OCI-LY7 (cell line): ENCODE results near the gene RMND5A. TPM values are rescaled to one million over a fixed set of nuclear protein-coding genes. Genes with fewer than 3 reads are reported as not detected.
"Not testable (repeated sequence)": the region's sequence is repeated elsewhere in the genome, so short reads cannot be mapped to it uniquely, and the experiment has no call there.

Source experiments
- Bru-seq: library from RNA; stranded (reverse); fragments of 400-500 nt; gene quantifications from one replicate; lab custom pipeline; 2021; lab: Mats Ljungman, UMichigan
- BruChase-seq, 2 experiments: library from RNA; stranded (reverse); fragments of 400-500 nt; gene quantifications; one replicate each; lab custom pipeline; 2021; lab: Mats Ljungman, UMichigan
- BruUV-seq: library from RNA; stranded (reverse); fragments of 400-500 nt; replicated peaks from 2 replicates; lab custom pipeline; 2021; lab: Mats Ljungman, UMichigan
- CTCF ChIA-PET: fragments of 300-600 bp; sonication (Branson Sonifier 250); formaldehyde crosslinking; loops from one replicate; lab custom pipeline; 2022; ENCODE audit warnings: antibody characterized with exemption; ENCODE audit not compliant: unreplicated experiment; lab: Charles Lee
- POLR2A ChIA-PET: fragments of 300-600 bp; sonication (Branson Sonifier 250); formaldehyde crosslinking; loops from one replicate; lab custom pipeline; 2022; ENCODE audit warnings: antibody characterized with exemption; lab: Charles Lee
- DNase-seq: peaks from one replicate; pipeline ENCODE4 v3.0.0-alpha.2; 2015; ENCODE audit warnings: low spot score
- H2AFZ ChIP-seq: fragments of 200-600 bp; sonication (generic), shearing (Covaris generic); 2 replicates; pipeline ENCODE4 v1.6.1; 2014; ENCODE audit warnings: mild to moderate bottlenecking, antibody characterized with exemption, low read length, moderate library complexity
- H3K27ac ChIP-seq: fragments of 200-600 bp; sonication (generic); 2 replicates; pipeline ENCODE4 v1.5.1; 2014; ENCODE audit warnings: mixed run types, low read depth, mild to moderate bottlenecking, moderate library complexity, low read length, inconsistent platforms; ENCODE audit not compliant: poor library complexity, severe bottlenecking
- H3K36me3 ChIP-seq: fragments of 200-600 bp; sonication (generic); 2 replicates; pipeline ENCODE4 v1.6.1; 2014; ENCODE audit warnings: mild to moderate bottlenecking, antibody characterized with exemption, low read length, moderate library complexity, mixed read lengths; ENCODE audit not compliant: insufficient read depth
- H3K4me1 ChIP-seq: fragments of 200-600 bp; sonication (generic); 2 replicates; pipeline ENCODE4 v1.5.1; 2014; ENCODE audit warnings: mild to moderate bottlenecking, low read length; ENCODE audit not compliant: insufficient read depth, poor library complexity, severe bottlenecking
- H3K4me2 ChIP-seq: fragments of 200-600 bp; sonication (generic); 2 replicates; pipeline ENCODE4 v1.6.1; 2014; ENCODE audit warnings: mild to moderate bottlenecking, low read length
- H3K4me3 ChIP-seq: fragments of 200-600 bp; sonication (generic); 2 replicates; pipeline ENCODE4 v1.5.1; 2014; ENCODE audit warnings: mild to moderate bottlenecking, low read depth, low read length; ENCODE audit not compliant: poor library complexity, severe bottlenecking
- H3K79me2 ChIP-seq: fragments of 200-600 bp; sonication (generic); 2 replicates; pipeline ENCODE4 v1.6.1; 2016; ENCODE audit warnings: low read depth, mild to moderate bottlenecking, low read length, moderate library complexity, mixed read lengths; ENCODE audit not compliant: insufficient read depth
- H3K9me2 ChIP-seq: fragments of 200-600 bp; sonication (generic); 2 replicates; pipeline ENCODE4 v1.6.1; 2016; ENCODE audit warnings: mild to moderate bottlenecking, low read length, mixed read lengths; ENCODE audit not compliant: insufficient read depth
- H3K9me3 ChIP-seq: fragments of 200-600 bp; sonication (generic); 2 replicates; pipeline ENCODE4 v1.6.1; 2014; ENCODE audit warnings: mild to moderate bottlenecking, mixed run types, low read length, mixed read lengths
- H4K20me1 ChIP-seq: fragments of 200-600 bp; sonication (generic); 2 replicates; pipeline ENCODE4 v1.6.1; 2014; ENCODE audit warnings: mild to moderate bottlenecking, antibody characterized with exemption, low read length, moderate library complexity, mixed read lengths; ENCODE audit not compliant: insufficient read depth
- CTCF ChIP-seq: fragments of 200-600 bp; sonication (generic); conservative IDR thresholded peaks from 2 replicates; pipeline ENCODE4 v1.5.1; 2014; ENCODE audit warnings: mild to moderate bottlenecking, antibody characterized with exemption, low read length, moderate library complexity, mixed read lengths
- EZH2phosphoT487 ChIP-seq: fragments of 200-600 bp; sonication (generic); IDR thresholded peaks from 2 replicates; pipeline ENCODE4 v1.6.1; 2018; ENCODE audit warnings: low read depth, borderline replicate concordance, mild to moderate bottlenecking, mixed run types, antibody characterized with exemption, low read length, moderate library complexity, mixed read lengths
- intact Hi-C: fragments of 100-400 bp; cut with micrococcal nuclease; formaldehyde crosslinking; loops from one replicate; pipeline ENCODE4 v1.10.0; 2022; ENCODE audit not compliant: unreplicated experiment
- long read RNA-seq: library from polyadenylated mRNA; stranded (forward); transcript quantifications from one replicate; pipeline ENCODE4 v2.0.0, GENCODE V29; 2022
- total RNA-seq, 2 experiments: library from RNA; depleted of rRNA in 1 of 2; stranded (reverse); fragments of >200 nt in 1 of 2; shearing (Covaris generic) in 1 of 2; gene quantifications; 2 replicates each; pipeline ENCODE4 v1.2.3, GENCODE V29; 2014 to 2022

The RMND5A gene
- total RNA-seq (2014; rRNA removed; shearing (Covaris generic)) (55.2 and 60.6 TPM in 2 replicates), total RNA-seq (2022) (62.7 and 73.7 TPM in 2 replicates), Bru-seq, nascent RNA (percentile 85 among the genes with signal in this experiment), BruChase-seq, experiment 1, labeled RNA remaining after a 6-hour chase (percentile 95 among the genes with signal in this experiment), BruChase-seq, experiment 2, labeled RNA remaining after a 2-hour chase (percentile 94 among the genes with signal in this experiment)
- long read RNA-seq, full-length matches to known transcripts = 66 of 84 reads
- long read RNA-seq, partial matches to known transcripts = 3 of 84 reads
- long read RNA-seq, other reads (novel, unspliced or antisense) = 15 of 84 reads

- DNase-seq = peak; percentile 91
- H3K4me1 ChIP-seq, CTCF ChIA-PET, BruUV-seq, H4K20me1 ChIP-seq, POLR2A ChIA-PET, H3K36me3 ChIP-seq, H3K9me2 ChIP-seq, H3K9me3 ChIP-seq, intact Hi-C loops: not testable (repeated sequence)
- H3K4me2 ChIP-seq = peak within 1 kb of the TSS; percentile 68
- H3K79me2 ChIP-seq = peaks cover 13% of the 10 kb centered on the region
- 0 out of 2 replicates have a peak within 1 kb of the TSS, but pooled peaks have one; percentile 41 for H2AFZ ChIP-seq
- H3K27ac ChIP-seq = peak within 1 kb of the TSS; percentile 69
- peak within 1 kb of the TSS; percentile 71 for H3K4me3 ChIP-seq
Measured at GRCh38 chr2:86719637-86720539, at the start of gene RMND5A. RMND5A (plus strand) TSS chr2:86720291; CDS start chr2:86720668, 377 bp downstream.

GRCh38 chr2:86671337-86671981 is 48.6 kb upstream of the RMND5A start:
- no peak for DNase-seq
- no peaks in the 10 kb centered on the region for H3K9me3 ChIP-seq
- no peak overlapping the region for H3K27ac ChIP-seq
- intact Hi-C loops = no loop called here
- TF ChIP-seq EZH2phosphoT487 = no peak
- no peak for TF ChIP-seq CTCF
- no peak overlapping the region for H3K4me3 ChIP-seq
- H3K4me2 ChIP-seq = no peak overlapping the region
- H3K9me2 ChIP-seq = no peaks in the 10 kb centered on the region
- no peaks in the 10 kb centered on the region for H3K4me1 ChIP-seq
- no peak overlapping the region for H2AFZ ChIP-seq
- POLR2A ChIA-PET = no interaction called here
- CTCF ChIA-PET = no interaction called here
- H3K79me2 ChIP-seq = no peaks in the 10 kb centered on the region
- no TSS peak for BruUV-seq
- H4K20me1 ChIP-seq = no peaks in the 10 kb centered on the region
- H3K36me3 ChIP-seq = no peaks in the 10 kb centered on the region

- TF ChIP-seq CTCF (no peak), EZH2phosphoT487 (no peak)
- H3K4me2 ChIP-seq = no peak overlapping the region
- intact Hi-C loops = no loop called here
- no TSS peak for BruUV-seq
- H3K4me3 ChIP-seq = no peak overlapping the region
- DNase-seq = no peak
- H2AFZ ChIP-seq = no peak overlapping the region
- no peak overlapping the region for H3K27ac ChIP-seq
- ChIA-PET POLR2A (no interaction called here), CTCF (no interaction called here)
- H3K4me1 ChIP-seq = no peaks in the 10 kb centered on the region
- H3K36me3 ChIP-seq = no peaks in the 10 kb centered on the region
- H4K20me1 ChIP-seq = no peaks in the 10 kb centered on the region
- H3K79me2 ChIP-seq = no peaks in the 10 kb centered on the region
- no peaks in the 10 kb centered on the region for H3K9me3 ChIP-seq
- no peaks in the 10 kb centered on the region for H3K9me2 ChIP-seq
Measured at GRCh38 chr2:86672027-86672545, 48.0 kb upstream of the RMND5A start.
